ENCODE measurements around the gene PTPRR.
"Not testable (repeated sequence)": the region's sequence is repeated elsewhere in the genome, so short reads cannot be mapped to it uniquely, and the experiment has no call there.

The PTPRR gene

GRCh38 chr12:70838127-70838526 lies 82.4 kb downstream of the PTPRR start:
- no peak for DNase-seq

- DNase-seq, result no peak
These were observed 83.5 kb downstream of the PTPRR start for GRCh38 chr12:70837026-70837425.

- no peak for DNase-seq
These were observed 84.6 kb downstream of the PTPRR start for GRCh38 chr12:70835948-70836347.

GRCh38 chr12:70831543-70831942 lies 89.0 kb downstream of the PTPRR start:
- no peak for DNase-seq

GRCh38 chr12:70830221-70831061 lies 90.1 kb downstream of the PTPRR start:
- no peak for DNase-seq

GRCh38 chr12:70829070-70829469 lies 91.5 kb downstream of the PTPRR start:
- no peak for DNase-seq

GRCh38 chr12:70828351-70828750 lies 92.2 kb downstream of the PTPRR start:
- DNase-seq, result no peak

GRCh38 chr12:70826156-70826555 lies 94.4 kb downstream of the PTPRR start:
- DNase-seq, result no peak

- DNase-seq, result no peak
These were observed 96.0 kb downstream of the PTPRR start for GRCh38 chr12:70824511-70824910.

GRCh38 chr12:70823182-70823976 lies 97.2 kb downstream of the PTPRR start:
- no peak for DNase-seq

GRCh38 chr12:70822412-70822811 lies 98.1 kb downstream of the PTPRR start:
- no peak for DNase-seq

GRCh38 chr12:70815971-70816391 lies 104.6 kb downstream of the PTPRR start:
- no peak for DNase-seq

GRCh38 chr12:70815056-70815455 lies 105.5 kb downstream of the PTPRR start:
- no peak for DNase-seq

- DNase-seq, result no peak
These were observed 107.0 kb downstream of the PTPRR start for GRCh38 chr12:70813559-70813958.

GRCh38 chr12:70812136-70812535 lies 108.4 kb downstream of the PTPRR start:
- DNase-seq, result no peak

GRCh38 chr12:70809887-70810286 lies 110.7 kb downstream of the PTPRR start:
- DNase-seq, result no peak

- not testable (repeated sequence) for DNase-seq
These were observed 112.5 kb downstream of the PTPRR start for GRCh38 chr12:70807993-70808392.

GRCh38 chr12:70806827-70807226 lies 113.7 kb downstream of the PTPRR start:
- no peak for DNase-seq

GRCh38 chr12:70806043-70806442 lies 114.5 kb downstream of the PTPRR start:
- no peak for DNase-seq

- no peak for DNase-seq
These were observed 122.3 kb downstream of the PTPRR start for GRCh38 chr12:70798016-70798783.

- DNase-seq, result no peak
These were observed 123.5 kb downstream of the PTPRR start for GRCh38 chr12:70796989-70797388.

GRCh38 chr12:70795608-70796007 lies 124.9 kb downstream of the PTPRR start:
- DNase-seq, result no peak

- no peak for DNase-seq
These were observed 126.4 kb downstream of the PTPRR start for GRCh38 chr12:70794131-70794530.

Data from NCI-H2171 treated with DMSO at 0.1 percent for 48 hours (cell line).